ENCODE results near the gene STRADA.

GRCh38 chr17:63764716-63765115, 23.1 kb upstream of the STRADA start:
- no peak for TF ChIP-seq CTCF (IDR thresholded peaks at IDR 0.05)
- no peak for TF ChIP-seq EP300 (IDR thresholded peaks at IDR 0.05)
